ENCODE data around the gene AKAP1. TPM values are rescaled to one million over a fixed set of nuclear protein-coding genes. Genes with fewer than 3 reads are reported as not detected.

The AKAP1 gene
- total and polyA plus RNA-seq, 2 of the 8 experiments (the other 6 are each of a cell fraction or from before 2014, with no cell fraction given), result 120 to 156 TPM

DNA sequence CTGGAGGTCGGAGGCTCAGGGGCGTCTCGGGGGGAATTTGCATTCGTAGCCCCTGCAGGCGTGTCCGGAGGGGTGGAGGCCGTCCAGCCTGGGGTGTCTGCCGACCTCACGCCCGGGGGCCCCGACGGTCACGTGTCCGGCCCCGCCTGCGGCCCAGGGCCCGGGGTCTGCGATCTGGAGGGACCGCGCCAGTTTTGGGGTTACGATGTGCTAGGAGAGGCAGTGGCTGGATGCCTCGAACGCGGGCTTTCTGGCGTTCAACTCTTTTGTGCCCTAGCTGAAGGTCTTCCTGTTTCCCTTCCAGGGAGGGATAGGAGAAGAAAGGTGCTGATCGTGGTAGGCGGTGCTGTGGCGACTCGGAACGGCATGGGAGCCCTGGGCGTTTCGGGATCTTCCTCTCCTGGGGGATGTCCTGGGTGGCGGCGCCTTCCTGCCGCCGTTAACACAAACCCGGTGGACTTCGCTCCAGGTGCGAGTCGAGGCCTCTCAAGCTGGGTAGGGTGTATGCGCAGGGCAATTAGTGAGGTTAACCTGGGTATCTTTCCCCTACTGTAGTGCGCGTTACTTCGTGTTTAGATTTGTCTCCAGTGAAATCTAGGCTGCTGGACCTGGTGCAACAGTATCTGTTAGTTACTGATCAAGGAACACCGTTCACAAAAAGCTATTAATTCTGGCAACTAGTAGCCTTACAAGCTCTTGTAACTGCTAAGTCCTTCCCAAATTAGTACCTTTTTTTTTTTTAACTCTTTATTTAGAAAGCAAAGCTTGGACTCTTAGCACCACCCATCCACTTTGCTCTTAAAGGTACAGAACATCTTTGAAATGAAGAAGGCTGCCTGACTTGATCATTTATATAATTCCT, 1.3 kb downstream of the AKAP1 start:
- Histone ChIP-seq H3K4me3 (ENCODE audit: extremely low read depth in 1 of 4, insufficient read depth in 2 of 4, low read depth in 3 of 4, low read length in 4 of 4) (peak overlapping the region; percentile 68 to 82 (median 81)), H3K27ac (ENCODE audit: low read depth, low read length) (no peak overlapping the region), H4K5ac (ENCODE audit: insufficient read length, low read depth, low read length) (peak overlapping the region; percentile 19), H2BK12ac (ENCODE audit: low read depth, low read length) (no peak overlapping the region; the same call in 1 of the 2 replicates), H3K56ac (replicated peaks; ENCODE audit: insufficient read length, low read depth, low read length) (peak overlapping the region; percentile 26), H3K27me3 (replicated peaks in 1 of 4; ENCODE audit: control insufficient read depth in 3 of 4, extremely low read depth in 1 of 4, insufficient read depth in 3 of 4, low read length in 3 of 4) (no peaks in the 10 kb centered on the region; a peak in 1 of 7 replicates), H3K9ac (replicated peaks in 1 of 4; ENCODE audit: extremely low read depth in 1 of 4, low read depth in 3 of 4, low read length in 3 of 4) (peak overlapping the region in 3 of 4 experiments; percentile 52 to 61 (median 54); a peak in 6 of 7 replicates), H4K8ac (ENCODE audit: extremely low read depth, insufficient read depth, low read length) (peak overlapping the region; percentile 81), H2BK120ac (replicated peaks; ENCODE audit: low read depth, low read length) (no peak overlapping the region), H4K20me1 (replicated peaks in 1 of 2; ENCODE audit: control insufficient read depth in 1 of 2, insufficient read depth in 2 of 2, low read length in 2 of 2) (peaks cover 27 to 32% of the 10 kb centered on the region in 2 experiments), H3K79me2 (ENCODE audit: control insufficient read depth in 1 of 2, insufficient read depth in 2 of 2, low read length in 2 of 2) (peaks cover 38 to 58% of the 10 kb centered on the region in 2 experiments), H3K4ac (replicated peaks; ENCODE audit: insufficient read length, low read depth, low read length) (no peak overlapping the region), H3K18ac (ENCODE audit: extremely low read depth, low read length) (peak overlapping the region; percentile 20), H3K79me1 (ENCODE audit: low read depth, low read length) (peaks cover 10% of the 10 kb centered on the region), H2AK5ac (ENCODE audit: low read depth, low read length) (no peak overlapping the region), H3K4me1 (replicated peaks in 1 of 4; ENCODE audit: control insufficient read depth in 3 of 4, insufficient read depth in 4 of 4, low read length in 3 of 4) (peaks cover 11 to 28% (median 24%) of the 10 kb centered on the region in 4 experiments), H4K91ac (replicated peaks; ENCODE audit: insufficient read length, low read length) (peak overlapping the region; percentile 15), H3K23me2 (ENCODE audit: low read depth, low read length) (peaks cover 11% of the 10 kb centered on the region), H3K4me2 (ENCODE audit: insufficient read depth in 1 of 2, low read depth in 2 of 2, low read length in 2 of 2) (peak overlapping the region; percentile 86 to 88), H3K9me3 (ENCODE audit: insufficient read depth in 2 of 2, low read depth in 1 of 2, low read length in 1 of 2) (no peaks in the 10 kb centered on the region), H2BK5ac (ENCODE audit: low read depth, low read length) (peak overlapping the region; percentile 15; the same call in 1 of the 2 replicates), H3K23ac (ENCODE audit: insufficient read length) (no peak overlapping the region), H3K14ac (ENCODE audit: insufficient read length) (no peak overlapping the region), H3K36me3 (ENCODE audit: control insufficient read depth in 2 of 4, insufficient read depth in 4 of 4, low read length in 3 of 4) (no peaks in the 10 kb centered on the region; a peak in 1 of 8 replicates), H2AFZ (ENCODE audit: low read length) (no peak overlapping the region), H2BK15ac (ENCODE audit: low read length) (no peak overlapping the region), H2BK20ac (ENCODE audit: low read length) (no peak overlapping the region)
- ChIA-PET POLR2A (ENCODE audit: partially characterized antibody) (interaction anchor here (1.1 to 2.5 kb wide), 6 partner anchors 10 to 75 kb away, joined by 3 to 21 read pairs (median 5); no protein-coding TSS in a partner anchor), CTCF (ENCODE audit: partially characterized antibody) (interaction anchor here (0.6 to 3.2 kb wide), 12 partner anchors 9 to 697 kb away, joined by 3 to 34 read pairs (median 4); no protein-coding TSS in a partner anchor)
- DNase-seq (ENCODE audit: low read depth in 1 of 2, low spot score in 2 of 2) (peak in 1 of 2 experiments; percentile 63), FAIRE-seq (no peak)
- 6% methylated on average over 38 of the region's 45 CpGs; no CpG with 5 or more reads in 1 of the 2 experiments for WGBS, 2 experiments (ENCODE audit: extremely low coverage in 1 of 2, insufficient coverage in 1 of 2, insufficient read length in 1 of 2, insufficient replicate concordance in 2 of 2, low coverage in 1 of 2, low lambda C conversion rate in 2 of 2, missing lambda C conversion rate in 1 of 2)
- TF ChIP-seq, protein P1, sequence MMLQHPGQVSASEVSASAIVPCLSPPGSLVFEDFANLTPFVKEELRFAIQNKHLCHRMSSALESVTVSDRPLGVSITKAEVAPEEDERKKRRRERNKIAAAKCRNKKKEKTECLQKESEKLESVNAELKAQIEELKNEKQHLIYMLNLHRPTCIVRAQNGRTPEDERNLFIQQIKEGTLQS (IDR thresholded peaks at IDR 0.05; ENCODE audit: insufficient read depth, low read depth, low read length), result peak; percentile 11; the same call in 1 of the 2 replicates
- TF ChIP-seq, protein P2, sequence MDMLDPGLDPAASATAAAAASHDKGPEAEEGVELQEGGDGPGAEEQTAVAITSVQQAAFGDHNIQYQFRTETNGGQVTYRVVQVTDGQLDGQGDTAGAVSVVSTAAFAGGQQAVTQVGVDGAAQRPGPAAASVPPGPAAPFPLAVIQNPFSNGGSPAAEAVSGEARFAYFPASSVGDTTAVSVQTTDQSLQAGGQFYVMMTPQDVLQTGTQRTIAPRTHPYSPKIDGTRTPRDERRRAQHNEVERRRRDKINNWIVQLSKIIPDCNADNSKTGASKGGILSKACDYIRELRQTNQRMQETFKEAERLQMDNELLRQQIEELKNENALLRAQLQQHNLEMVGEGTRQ (IDR thresholded peaks at IDR 0.05; ENCODE audit: low read length), result peak; percentile 74
- TF ChIP-seq CTBP2 (IDR thresholded peaks at IDR 0.05; ENCODE audit: borderline replicate concordance, insufficient read depth, insufficient read length, low read length), result no peak
- 0 out of 2 replicates have a peak, but pooled peaks have one; percentile 22 for TF ChIP-seq RBBP5 (IDR thresholded peaks at IDR 0.05; ENCODE audit: borderline replicate concordance, low read depth, low read length)
- TF ChIP-seq SP1 (IDR thresholded peaks at IDR 0.05; ENCODE audit: low read depth, low read length), result no peak
- TF ChIP-seq EP300 (IDR thresholded peaks at IDR 0.05; ENCODE audit: borderline replicate concordance in 1 of 2, low read depth in 2 of 2, low read length in 2 of 2), result no peak
- TF ChIP-seq RNF2 (IDR thresholded peaks at IDR 0.05; ENCODE audit: borderline replicate concordance, low read depth, low read length, missing control alignments, poor library complexity, severe bottlenecking), result no peak

Data from H1 (cell line).